Smooth muscle cell (in vitro differentiated cells): ENCODE results near the gene FOXN3. TPM values are rescaled to one million over a fixed set of nuclear protein-coding genes. Genes with fewer than 3 reads are reported as not detected.

Source experiments
- DNase-seq: peaks from one replicate; lab custom pipeline; 2025; ENCODE audit not compliant: unreplicated experiment; lab: John Stamatoyannopoulos, UW
- H2AFZ ChIP-seq: fragments of 200-600 bp; sonication (generic); 2 replicates; pipeline ENCODE4 v1.6.0; 2016; ENCODE audit warnings: antibody characterized with exemption, low read depth, mild to moderate bottlenecking
- H3F3A ChIP-seq: fragments of 200-600 bp; sonication (generic); 2 replicates; pipeline ENCODE4 v1.6.0; 2017; ENCODE audit warnings: antibody characterized with exemption, low read depth
- H3K27ac ChIP-seq: fragments of 200-600 bp; sonication (generic); 2 replicates; pipeline ENCODE4 v1.5.1; 2016; ENCODE audit warnings: low read depth, mild to moderate bottlenecking
- H3K27me3 ChIP-seq: fragments of 200-600 bp; sonication (generic); 2 replicates; pipeline ENCODE4 v1.6.1; 2016; ENCODE audit warnings: low read depth, mild to moderate bottlenecking
- H3K36me3 ChIP-seq: fragments of 200-600 bp; sonication (generic); 2 replicates; pipeline ENCODE4 v1.5.1; 2016; ENCODE audit warnings: low read depth
- H3K4me1 ChIP-seq: fragments of 200-600 bp; sonication (generic); 2 replicates; pipeline ENCODE4 v1.5.1; 2016; ENCODE audit warnings: low read depth
- H3K4me2 ChIP-seq: fragments of 200-600 bp; sonication (generic); 2 replicates; pipeline ENCODE4 v1.6.0; 2016; ENCODE audit warnings: mild to moderate bottlenecking
- H3K4me3 ChIP-seq: fragments of 200-600 bp; sonication (generic); 2 replicates; pipeline ENCODE4 v1.5.1; 2016; ENCODE audit warnings: mild to moderate bottlenecking
- H3K79me2 ChIP-seq: fragments of 200-600 bp; sonication (generic); 2 replicates; pipeline ENCODE4 v1.6.0; 2016; ENCODE audit warnings: low read depth, mild to moderate bottlenecking
- H3K9ac ChIP-seq: fragments of 200-600 bp; sonication (generic); 2 replicates; pipeline ENCODE4 v1.6.0; 2016; ENCODE audit warnings: low read depth
- H3K9me3 ChIP-seq: fragments of 200-600 bp; sonication (generic); replicated peaks from 2 replicates; pipeline ENCODE4 v1.5.1; 2016; ENCODE audit warnings: low read depth
- H4K20me1 ChIP-seq: fragments of 200-600 bp; sonication (generic); 2 replicates; pipeline ENCODE4 v1.6.0; 2016; ENCODE audit warnings: low read depth
- WGBS: methylation state at CpG from one replicate; pipeline ENCODE4 v1.1.7; 2016; ENCODE audit warnings: low lambda C conversion rate; 5-methylcytosine and 5-hydroxymethylcytosine counted together
- polyA plus RNA-seq: library from polyadenylated mRNA; unstranded; fragments of >200 nt; fragmentation: Nextera tagmentation; extraction: Ambion mirVana; gene quantifications from 2 replicates; pipeline ENCODE4 v1.2.1, GENCODE V29; 2016
- total RNA-seq: library from RNA; depleted of rRNA; stranded (reverse); fragments of >200 nt; gene quantifications from 2 replicates; pipeline ENCODE4 v1.2.3, GENCODE V29; 2014
- TF ChIP-seq, protein P1 (sequence below): fragments of 200-600 bp; sonication (generic); IDR thresholded peaks from 2 replicates; pipeline ENCODE4 v1.5.1; 2017; ENCODE audit warnings: borderline replicate concordance, mild to moderate bottlenecking, antibody characterized with exemption; ENCODE audit not compliant: insufficient read depth, poor library complexity, severe bottlenecking

FOXN3 gene
- total and polyA plus RNA-seq, 2 experiments from 2014 or later = 24.5 to 31.5 TPM

GRCh38 chr14:89352976-89353765 is 63.9 kb downstream of the FOXN3 start:
- Histone ChIP-seq H3K79me2 (no peaks in the 10 kb centered on the region), H3K27ac (no peak overlapping the region), H3K36me3 (no peaks in the 10 kb centered on the region), H3F3A (peaks cover 7% of the 10 kb centered on the region), H3K4me2 (no peak overlapping the region), H3K4me1 (peaks cover 40% of the 10 kb centered on the region), H3K27me3 (no peaks in the 10 kb centered on the region), H2AFZ (no peak overlapping the region), H3K9me3 (no peaks in the 10 kb centered on the region), H3K9ac (no peak overlapping the region), H4K20me1 (no peaks in the 10 kb centered on the region), H3K4me3 (no peak overlapping the region)
- TF ChIP-seq, protein P1, sequence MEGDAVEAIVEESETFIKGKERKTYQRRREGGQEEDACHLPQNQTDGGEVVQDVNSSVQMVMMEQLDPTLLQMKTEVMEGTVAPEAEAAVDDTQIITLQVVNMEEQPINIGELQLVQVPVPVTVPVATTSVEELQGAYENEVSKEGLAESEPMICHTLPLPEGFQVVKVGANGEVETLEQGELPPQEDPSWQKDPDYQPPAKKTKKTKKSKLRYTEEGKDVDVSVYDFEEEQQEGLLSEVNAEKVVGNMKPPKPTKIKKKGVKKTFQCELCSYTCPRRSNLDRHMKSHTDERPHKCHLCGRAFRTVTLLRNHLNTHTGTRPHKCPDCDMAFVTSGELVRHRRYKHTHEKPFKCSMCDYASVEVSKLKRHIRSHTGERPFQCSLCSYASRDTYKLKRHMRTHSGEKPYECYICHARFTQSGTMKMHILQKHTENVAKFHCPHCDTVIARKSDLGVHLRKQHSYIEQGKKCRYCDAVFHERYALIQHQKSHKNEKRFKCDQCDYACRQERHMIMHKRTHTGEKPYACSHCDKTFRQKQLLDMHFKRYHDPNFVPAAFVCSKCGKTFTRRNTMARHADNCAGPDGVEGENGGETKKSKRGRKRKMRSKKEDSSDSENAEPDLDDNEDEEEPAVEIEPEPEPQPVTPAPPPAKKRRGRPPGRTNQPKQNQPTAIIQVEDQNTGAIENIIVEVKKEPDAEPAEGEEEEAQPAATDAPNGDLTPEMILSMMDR = no peak
- 80% methylated on average over 6 of the region's 6 CpGs for WGBS
- DNase-seq = no peak

- H4K20me1 ChIP-seq = no peaks in the 10 kb centered on the region
- H3K79me2 ChIP-seq = no peaks in the 10 kb centered on the region
- H3K27ac ChIP-seq = peak overlapping the region; percentile 90
- WGBS = 17% methylated on average over 15 of the region's 15 CpGs
- no peaks in the 10 kb centered on the region for H3K27me3 ChIP-seq
- peak overlapping the region; percentile 34 for H3K4me3 ChIP-seq
- H3K4me2 ChIP-seq = peak overlapping the region; percentile 71
- TF ChIP-seq, protein P1 = no peak
- no peaks in the 10 kb centered on the region for H3K36me3 ChIP-seq
- no peaks in the 10 kb centered on the region for H3K9me3 ChIP-seq
- peak overlapping the region; percentile 49 for H3K9ac ChIP-seq
- H3F3A ChIP-seq = peaks cover 7% of the 10 kb centered on the region
- peak overlapping the region; percentile 80 for H2AFZ ChIP-seq
- DNase-seq = no peak
- peaks cover 40% of the 10 kb centered on the region for H3K4me1 ChIP-seq
These were observed 65.3 kb downstream of the FOXN3 start for GRCh38 chr14:89351516-89352404.

DNA sequence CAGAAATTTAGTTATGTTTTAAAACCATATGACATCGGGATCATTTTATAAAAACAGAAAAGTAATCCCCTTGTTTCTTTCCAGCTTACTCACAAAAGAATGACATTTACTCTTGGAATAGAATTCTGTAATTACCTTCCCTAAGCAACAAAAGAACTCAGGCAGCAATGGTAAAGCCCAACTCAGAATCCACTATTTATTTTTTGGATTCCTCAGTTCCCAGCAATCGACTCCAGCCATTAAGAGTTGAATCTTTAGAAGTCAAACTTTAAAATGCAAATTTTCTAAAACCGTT is 65.9 kb downstream of the FOXN3 start:
- WGBS = 14% methylated on average over 3 of the region's 3 CpGs
- Histone ChIP-seq H3F3A (peaks cover 7% of the 10 kb centered on the region), H3K27ac (peak overlapping the region; percentile 90), H3K27me3 (no peaks in the 10 kb centered on the region), H2AFZ (peak overlapping the region; percentile 80), H3K4me1 (peaks cover 40% of the 10 kb centered on the region), H3K9me3 (no peaks in the 10 kb centered on the region), H4K20me1 (no peaks in the 10 kb centered on the region), H3K9ac (peak overlapping the region; percentile 49), H3K79me2 (no peaks in the 10 kb centered on the region), H3K4me3 (peak overlapping the region; percentile 34), H3K4me2 (peak overlapping the region; percentile 71), H3K36me3 (no peaks in the 10 kb centered on the region)
- TF ChIP-seq, protein P1 = no peak
- no peak for DNase-seq
